AG10803 (cell line): ENCODE results near the gene TRPV6.

Source experiments
- DNase-seq: peaks from one replicate; pipeline ENCODE4 v3.0.0; 2010; ENCODE audit warnings: low read depth
- H3K4me3 ChIP-seq: 2 replicates; pipeline ENCODE4 v1.5.1; 2011; ENCODE audit warnings: mild to moderate bottlenecking, low read length, control low read depth
- TF ChIP-seq, protein P1 (sequence below): conservative IDR thresholded peaks from 2 replicates; pipeline ENCODE4 v1.5.1; 2011; ENCODE audit warnings: mild to moderate bottlenecking, low read length, control low read depth, inconsistent platforms

Gene TRPV6

DNA sequence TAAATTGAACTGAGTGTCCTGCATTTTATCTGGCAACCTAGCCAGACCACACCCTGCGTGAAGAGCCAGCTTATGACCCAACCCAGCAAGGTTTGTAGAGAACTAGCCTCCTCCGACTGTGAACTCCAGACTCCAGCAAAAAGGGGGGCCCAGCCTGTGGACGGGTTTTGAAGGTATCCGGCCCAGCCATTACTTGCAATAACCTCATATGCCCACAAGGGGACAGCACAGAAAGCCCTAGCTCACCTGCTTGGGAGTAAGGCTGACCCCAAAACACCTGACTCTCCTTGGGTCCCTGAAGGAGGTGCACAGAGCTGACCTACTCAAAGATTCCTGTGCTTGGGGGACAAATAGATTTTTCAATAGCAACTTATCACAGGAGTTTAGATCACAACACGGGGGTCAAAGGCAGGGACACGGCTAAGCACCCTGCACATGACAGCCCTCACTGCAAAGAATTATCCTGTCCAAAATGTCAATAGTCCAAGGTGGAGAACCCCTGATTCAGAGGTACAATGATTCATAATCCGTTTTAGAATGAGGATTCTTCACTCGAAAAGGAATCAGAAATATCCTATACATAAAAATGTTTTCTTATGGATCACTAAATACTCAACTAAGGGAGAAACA, 4.6 kb downstream of the TRPV6 start:
- H3K4me3 ChIP-seq, result no peak overlapping the region
- TF ChIP-seq, protein P1, sequence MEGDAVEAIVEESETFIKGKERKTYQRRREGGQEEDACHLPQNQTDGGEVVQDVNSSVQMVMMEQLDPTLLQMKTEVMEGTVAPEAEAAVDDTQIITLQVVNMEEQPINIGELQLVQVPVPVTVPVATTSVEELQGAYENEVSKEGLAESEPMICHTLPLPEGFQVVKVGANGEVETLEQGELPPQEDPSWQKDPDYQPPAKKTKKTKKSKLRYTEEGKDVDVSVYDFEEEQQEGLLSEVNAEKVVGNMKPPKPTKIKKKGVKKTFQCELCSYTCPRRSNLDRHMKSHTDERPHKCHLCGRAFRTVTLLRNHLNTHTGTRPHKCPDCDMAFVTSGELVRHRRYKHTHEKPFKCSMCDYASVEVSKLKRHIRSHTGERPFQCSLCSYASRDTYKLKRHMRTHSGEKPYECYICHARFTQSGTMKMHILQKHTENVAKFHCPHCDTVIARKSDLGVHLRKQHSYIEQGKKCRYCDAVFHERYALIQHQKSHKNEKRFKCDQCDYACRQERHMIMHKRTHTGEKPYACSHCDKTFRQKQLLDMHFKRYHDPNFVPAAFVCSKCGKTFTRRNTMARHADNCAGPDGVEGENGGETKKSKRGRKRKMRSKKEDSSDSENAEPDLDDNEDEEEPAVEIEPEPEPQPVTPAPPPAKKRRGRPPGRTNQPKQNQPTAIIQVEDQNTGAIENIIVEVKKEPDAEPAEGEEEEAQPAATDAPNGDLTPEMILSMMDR, result peak; percentile 72
- peak; percentile 9 for DNase-seq

DNA sequence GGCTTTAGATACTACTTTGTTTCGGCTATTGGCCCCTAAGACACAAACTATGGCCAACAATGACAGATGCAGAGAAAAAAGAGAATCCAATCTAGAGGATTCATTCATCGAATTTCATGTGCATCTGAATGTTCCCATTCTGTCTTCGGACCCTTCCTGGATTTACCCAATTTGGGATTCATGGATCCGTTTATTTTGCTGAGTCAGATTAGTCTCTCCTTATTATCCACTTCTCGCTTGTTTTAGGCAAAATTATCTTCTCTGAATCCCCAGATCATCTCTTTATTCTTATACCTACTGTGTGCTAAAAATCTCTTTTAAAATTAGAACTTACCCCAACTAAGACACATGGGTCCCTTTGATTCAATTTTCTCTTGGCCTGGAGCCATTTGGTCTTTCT, 6.5 kb downstream of the TRPV6 start:
- H3K4me3 ChIP-seq, result no peak overlapping the region
- TF ChIP-seq, protein P1, result no peak
- no peak for DNase-seq

DNA sequence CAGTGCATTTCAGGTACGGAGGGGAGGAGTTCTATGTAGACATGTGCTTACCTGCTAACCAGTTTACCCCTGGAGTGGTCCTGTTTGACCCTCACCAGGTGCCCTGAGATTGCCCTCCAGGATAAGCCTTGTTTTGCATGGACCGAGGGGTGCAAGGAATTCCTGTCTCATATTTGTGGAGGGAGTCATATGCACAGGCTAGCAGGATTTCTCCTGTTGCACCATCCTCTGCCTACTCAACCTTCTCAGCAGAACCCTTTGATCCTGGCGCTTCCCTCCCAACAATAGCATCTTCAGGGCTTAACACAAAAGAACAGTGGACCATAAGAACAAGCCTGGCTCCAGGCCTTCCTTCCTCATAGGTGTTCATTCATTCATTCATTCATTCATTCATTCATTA, 7.2 kb downstream of the TRPV6 start:
- no peak overlapping the region for H3K4me3 ChIP-seq
- TF ChIP-seq, protein P1, result no peak
- no peak for DNase-seq

DNA sequence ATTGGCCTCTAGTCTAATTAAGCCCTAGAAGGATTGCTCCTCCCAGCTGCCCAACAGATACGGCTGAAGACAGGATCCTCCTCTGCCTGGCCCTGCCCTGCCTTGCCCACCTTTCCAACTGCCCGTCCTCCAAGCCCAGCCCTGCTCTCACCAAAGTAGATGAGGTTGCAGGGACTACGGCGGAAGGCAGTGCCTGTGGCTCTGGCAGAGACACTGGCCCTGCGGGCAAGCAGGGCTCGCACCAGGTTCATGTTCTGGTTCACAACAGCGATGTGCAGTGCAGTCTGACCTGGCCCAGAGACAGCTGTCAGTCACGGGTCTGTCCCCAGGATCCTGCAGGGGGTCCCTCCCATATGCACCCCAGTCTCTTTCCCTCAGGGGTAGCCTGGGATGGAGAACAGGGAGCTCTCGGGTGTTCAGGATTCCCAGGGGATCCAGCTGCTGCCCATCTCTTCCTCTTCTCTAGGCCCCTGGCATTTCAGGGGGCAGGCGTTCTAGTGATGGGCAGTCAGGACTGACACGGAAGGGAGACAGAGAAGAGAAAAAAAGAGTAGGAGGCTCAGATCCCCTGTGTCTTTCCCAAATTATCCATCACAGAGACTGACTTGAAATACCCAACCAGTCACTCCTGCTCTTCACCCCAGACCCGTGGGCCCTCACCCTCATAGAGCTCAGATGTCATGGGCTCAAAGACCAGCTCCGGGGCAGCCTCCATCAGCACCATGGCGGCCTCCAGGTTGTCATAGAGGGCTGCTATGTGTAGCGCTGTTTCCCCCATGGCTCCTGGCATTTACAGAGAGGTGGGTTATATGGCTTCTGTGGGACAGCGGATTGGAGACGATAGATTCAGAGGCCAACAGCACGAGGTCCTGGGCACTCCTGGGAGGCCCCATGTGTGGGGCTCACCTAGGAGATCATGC, 8.3 kb downstream of the TRPV6 start:
- no peak overlapping the region for H3K4me3 ChIP-seq
- no peak for DNase-seq
- TF ChIP-seq, protein P1, result no peak

DNA sequence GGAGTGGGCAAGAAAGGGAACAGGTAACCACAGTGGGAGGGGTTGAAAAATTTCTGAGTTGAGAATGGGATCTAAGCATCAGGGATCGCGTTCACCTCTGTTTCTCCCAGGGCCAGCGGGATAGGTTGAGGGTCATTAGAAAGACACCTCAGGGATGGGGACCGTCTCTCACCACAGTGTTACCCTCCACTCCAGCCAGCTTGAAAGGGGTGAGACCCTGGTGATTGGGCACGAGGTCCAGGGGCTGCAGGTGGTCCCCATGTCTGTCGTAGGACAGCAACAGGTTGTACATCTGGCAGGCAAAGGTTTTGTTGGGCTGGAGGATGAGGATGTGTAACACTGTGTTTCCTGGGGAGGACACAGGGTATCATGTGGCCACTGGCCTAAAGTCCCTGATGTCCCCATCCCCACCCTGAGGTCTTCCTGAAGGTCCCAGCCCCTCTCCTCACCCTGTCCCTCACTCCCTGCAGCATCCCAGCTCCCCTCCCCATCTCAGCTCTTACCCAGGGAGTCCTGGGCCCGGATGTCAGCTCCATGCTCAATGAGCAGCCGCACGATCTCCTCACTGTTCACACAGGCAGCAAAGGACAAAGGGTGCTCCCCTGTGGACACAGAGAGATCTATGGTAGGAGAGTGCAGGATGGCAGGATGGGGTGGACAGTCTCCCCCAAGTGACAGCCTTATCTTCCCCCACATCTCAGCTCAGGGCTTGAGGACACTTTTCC, 9.1 kb downstream of the TRPV6 start:
- TF ChIP-seq, protein P1, result no peak
- no peak for DNase-seq
- no peak overlapping the region for H3K4me3 ChIP-seq

DNA sequence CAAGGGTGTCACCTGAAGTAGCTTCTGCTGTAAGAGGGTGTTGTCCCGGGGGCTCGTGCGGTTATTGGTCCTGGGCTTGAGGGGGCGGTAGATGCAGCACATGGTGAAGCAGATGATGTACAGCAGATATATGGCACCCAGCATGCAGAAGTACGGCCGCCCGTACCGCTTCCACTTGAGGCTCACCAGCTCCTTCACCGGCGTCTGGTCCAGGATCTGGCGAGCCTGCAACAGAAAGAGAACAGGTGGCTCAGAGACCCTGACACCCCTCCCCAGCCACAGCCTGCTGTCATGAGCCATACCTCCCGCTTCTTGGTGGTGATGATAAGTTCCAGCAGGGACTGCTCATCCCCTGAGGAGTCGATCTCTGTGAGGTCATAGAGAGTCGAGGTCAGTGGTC, 10.1 kb downstream of the TRPV6 start:
- TF ChIP-seq, protein P1, result no peak
- no peak for DNase-seq

More for the DNA sequence above, 10.1 kb downstream of the TRPV6 start:
- no peak overlapping the region for H3K4me3 ChIP-seq
